NOMO-1 treated with dmso at 0.1 percent for 144 hours (cell line): ENCODE results near the gene PPP2R2D.

Source experiments
- DNase-seq: peaks from one replicate; lab custom pipeline; 2025; ENCODE audit not compliant: unreplicated experiment; lab: John Stamatoyannopoulos, UW

PPP2R2D gene

GRCh38 chr10:131994435-131994834, 93.6 kb downstream of the PPP2R2D start:
- DNase-seq: no peak

GRCh38 chr10:131996466-131997365, 95.9 kb downstream of the PPP2R2D start:
- DNase-seq: no peak

GRCh38 chr10:131997366-131998049, 96.7 kb downstream of the PPP2R2D start:
- no peak for DNase-seq

GRCh38 chr10:131998050-131998844, 97.4 kb downstream of the PPP2R2D start:
- no peak for DNase-seq

DNA sequence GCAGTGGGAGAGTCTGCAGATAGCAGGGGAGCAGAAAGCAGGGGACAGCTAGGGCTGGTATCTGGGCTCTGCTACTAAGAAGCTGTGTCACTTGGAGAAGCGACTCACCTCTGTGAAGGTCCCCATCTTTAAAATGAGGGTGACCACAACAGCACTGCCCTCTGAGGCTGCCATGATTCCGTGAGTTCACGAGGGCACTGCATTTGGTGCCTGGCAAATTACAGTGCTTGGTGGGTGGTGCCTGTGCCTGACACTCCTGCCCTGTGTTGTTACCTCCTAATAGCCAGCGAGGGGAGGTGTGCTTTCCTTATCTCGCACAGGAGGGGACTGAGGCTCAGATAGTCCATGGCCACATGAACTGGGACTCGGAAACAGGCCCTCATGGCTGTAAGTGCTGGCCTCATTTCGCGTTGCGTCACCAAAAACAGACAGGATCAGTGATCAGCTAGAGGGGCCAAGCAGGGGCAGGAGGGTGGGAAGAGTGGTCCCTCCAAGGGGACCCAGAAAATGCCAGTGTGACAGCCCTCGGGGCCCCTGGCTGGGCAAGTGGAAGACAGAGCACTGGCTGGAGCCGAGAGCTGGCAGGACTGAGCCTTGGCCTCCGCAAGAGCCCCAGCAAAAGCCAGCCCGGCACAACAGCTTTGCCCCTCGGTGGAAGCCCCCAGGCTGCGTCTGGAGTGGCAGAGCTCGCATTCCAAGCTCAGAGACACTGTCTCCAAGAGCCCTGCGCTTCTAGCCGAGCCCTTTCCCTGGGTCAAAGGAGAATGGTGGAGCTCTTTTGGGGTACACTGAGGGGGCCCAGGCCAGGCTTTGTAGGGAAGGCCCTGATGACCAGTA, 98.3 kb downstream of the PPP2R2D start:
- DNase-seq: no peak

DNA sequence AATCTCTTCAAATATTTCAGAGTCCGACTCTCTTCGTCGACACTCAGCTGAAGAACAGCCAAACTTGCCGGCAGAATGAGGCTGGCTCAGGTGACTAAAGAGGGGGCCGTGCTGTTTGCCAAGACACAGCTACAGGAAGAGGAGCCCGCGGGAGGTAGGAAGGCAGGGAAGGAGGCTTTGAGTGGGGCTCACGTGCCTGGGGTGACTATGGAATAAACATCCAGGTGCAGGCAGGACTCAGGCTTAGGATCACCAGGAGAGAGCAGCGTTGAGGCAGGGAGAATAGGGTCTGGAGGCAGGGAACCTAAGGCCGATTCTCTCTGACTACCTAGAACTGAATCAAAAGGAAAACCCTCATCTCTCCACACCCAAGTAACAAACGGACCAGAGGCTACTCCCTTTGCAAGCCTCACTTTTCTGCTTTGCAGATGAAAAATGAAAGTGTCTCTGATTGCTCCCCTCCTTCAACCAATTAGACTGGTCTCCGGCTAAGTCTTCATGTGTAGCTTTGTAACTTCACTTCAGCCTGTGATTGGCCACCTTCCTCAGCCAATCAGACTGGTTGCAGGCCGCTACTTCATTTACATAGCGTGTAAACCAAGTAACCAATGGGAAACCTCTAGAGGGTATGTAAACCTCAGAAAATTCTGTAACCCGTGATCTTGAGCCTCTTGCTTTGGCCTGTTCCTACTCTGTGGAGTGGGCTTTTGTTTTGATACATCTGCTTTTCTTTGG, 100.6 kb downstream of the PPP2R2D start:
- DNase-seq: no peak

DNA sequence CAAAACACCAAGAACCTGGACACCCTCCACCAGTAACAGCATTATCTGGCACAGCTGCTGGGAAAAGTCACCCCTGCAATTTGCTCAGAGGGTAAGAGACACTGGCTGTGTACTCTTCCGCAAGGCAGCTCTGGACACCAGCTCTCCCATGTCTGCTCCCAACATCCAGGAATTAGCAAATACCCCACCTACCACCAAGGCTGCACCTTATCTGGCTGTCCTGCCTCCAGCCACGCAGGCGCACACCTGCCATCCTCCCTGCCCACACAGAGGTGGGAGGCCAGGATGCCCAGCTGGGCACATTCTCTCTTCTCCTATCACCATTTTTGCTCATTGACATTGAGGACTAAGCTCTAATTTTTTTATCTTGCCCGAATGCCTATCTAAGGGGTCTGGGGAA, 101.2 kb downstream of the PPP2R2D start:
- no peak for DNase-seq

DNA sequence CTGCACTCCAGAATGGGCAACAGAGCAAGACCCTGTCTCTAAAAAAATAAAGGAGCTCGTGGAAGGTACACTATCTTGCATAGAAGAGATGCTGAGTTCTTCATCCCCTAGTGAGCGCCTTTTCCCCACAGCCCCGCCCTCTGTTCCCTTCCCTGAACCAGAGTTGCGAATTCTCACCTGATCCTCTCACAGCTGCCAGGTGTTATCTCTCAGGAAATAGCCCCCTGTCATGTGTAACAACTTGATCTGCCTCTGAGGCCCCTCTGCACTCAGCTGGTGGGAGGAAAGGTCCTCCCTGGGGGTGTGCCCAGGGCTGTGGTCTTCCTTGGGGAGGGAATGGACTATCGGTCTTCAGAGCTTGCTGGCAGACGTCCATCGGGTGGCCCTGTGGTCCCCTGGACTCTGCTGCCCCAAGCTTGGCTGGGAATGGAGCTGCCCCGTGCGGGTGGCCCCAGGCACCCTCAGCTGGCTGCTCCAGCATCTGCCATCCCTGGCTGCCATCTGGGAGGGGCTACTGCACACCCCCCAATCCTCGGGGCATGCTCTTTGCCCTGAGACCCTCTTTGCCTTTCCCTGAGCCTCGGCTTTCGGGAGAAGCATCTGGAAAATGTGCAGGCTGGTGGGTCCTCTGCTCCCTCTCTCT, 102.6 kb downstream of the PPP2R2D start:
- DNase-seq: no peak

DNA sequence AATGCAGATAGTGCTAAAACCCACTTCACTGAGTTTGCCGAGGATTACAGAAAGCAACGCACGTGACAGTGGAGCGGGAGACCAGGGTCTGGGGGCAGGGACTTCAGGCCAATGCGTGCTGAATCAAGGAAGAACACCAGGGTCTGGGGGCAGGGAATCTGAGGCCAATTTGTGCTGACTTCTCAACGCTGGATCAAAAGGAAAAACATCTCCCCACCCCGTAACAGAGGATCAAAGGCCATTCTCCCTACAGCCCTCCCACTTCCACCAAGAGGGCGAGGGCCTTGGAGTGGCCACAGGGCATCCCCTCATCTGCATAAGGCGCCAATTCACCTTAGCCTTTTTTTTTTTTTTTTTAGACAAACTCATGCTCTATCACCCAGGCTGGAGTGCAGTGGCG, 103.2 kb downstream of the PPP2R2D start:
- no peak for DNase-seq

- DNase-seq: no peak
These were observed 104.3 kb downstream of the PPP2R2D start for GRCh38 chr10:132005147-132005546.

GRCh38 chr10:132006966-132007365, 106.2 kb downstream of the PPP2R2D start:
- no peak for DNase-seq

GRCh38 chr10:132007681-132008080, 106.9 kb downstream of the PPP2R2D start:
- no peak for DNase-seq
